GM19468 (cell line): ENCODE measurements around the gene LYVE1.
"Not testable (repeated sequence)": the region's sequence is repeated elsewhere in the genome, so short reads cannot be mapped to it uniquely, and the experiment has no call there.

ENCODE experiments used
- ATAC-seq: cut with Tn5 transposase; IDR thresholded peaks from one replicate; pipeline ENCODE4 v1.9.1; 2021; ENCODE audit warnings: mild to moderate bottlenecking, moderate library complexity, moderate number of reproducible peaks; ENCODE audit not compliant: unreplicated experiment; ENCODE audit errors: extremely low read depth

Gene LYVE1

DNA sequence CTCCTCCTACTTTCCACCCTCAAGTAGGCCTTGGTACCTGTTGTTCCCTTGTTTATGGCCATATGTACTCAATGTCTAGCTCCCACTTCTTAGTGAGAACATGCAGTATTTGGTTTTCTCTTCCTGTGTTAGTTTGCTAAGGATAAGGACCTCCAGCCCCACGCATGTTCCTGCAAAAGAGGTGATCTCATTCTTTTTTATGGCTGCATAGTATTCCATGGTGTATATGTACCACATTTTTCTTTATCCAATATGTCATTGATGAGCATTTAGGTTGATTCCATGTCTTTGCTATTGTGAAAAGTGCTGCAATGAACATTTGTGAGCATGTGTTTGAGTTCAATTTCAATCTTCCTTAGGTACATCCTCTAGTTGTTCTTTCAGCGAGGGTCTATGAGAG is 27.4 kb upstream of the LYVE1 start:
- not testable (repeated sequence) for ATAC-seq

DNA sequence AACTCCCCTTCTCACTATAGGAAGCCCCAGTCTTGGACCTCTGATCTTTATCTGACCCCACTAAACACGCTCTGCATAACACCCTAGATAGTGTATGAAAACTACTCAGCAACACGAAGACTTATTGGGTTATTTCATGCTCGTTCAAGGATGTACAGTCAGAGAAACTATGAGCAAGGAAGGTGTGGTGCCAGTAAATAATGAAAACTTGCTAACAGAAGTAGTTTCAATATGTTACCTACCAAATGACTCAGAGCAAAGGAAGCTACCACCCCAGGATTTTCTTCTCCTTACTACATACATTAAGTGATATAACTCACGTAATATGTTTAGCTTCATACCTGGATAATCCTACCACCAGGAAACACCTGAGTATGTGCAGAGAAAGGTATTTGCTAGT is 25.9 kb upstream of the LYVE1 start:
- no peak for ATAC-seq

DNA sequence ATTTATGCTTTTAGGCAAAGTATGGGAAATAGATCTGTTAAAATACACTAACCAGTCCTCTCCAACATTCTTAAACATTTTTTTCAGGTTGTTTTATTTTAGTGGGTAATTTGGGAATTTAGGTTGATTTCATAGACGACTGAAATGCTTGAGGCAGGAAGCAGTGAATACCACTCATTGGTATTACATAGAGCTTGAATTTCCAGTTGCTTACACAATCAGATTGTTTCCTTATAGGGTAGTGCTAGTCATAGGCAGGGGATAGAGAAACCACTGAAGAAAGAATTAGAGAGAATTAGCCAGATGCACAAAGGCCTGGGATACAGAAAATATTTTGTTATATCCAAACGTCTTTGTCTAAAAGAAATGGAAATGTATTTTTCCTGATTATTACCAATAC is 23.9 kb upstream of the LYVE1 start:
- no peak for ATAC-seq

DNA sequence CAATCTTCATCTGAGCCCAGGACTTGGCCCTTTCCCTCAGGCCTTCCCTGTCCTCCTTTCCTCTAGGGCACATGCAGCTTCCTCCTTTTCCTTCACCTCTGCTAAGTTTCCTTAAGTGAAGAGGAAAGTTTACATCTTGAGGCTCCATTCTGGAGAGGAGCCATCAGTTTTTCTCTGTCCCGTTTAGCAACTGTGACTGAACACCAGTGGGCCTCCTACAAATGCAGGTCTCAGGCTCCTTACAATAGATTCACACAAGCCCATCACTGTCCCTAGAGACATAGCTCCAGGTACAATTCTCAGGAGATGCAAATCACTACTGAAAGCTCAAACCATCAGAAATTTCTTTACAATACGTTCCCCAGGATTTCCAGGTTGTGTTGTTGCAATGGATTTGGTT is 23.3 kb upstream of the LYVE1 start:
- no peak for ATAC-seq

DNA sequence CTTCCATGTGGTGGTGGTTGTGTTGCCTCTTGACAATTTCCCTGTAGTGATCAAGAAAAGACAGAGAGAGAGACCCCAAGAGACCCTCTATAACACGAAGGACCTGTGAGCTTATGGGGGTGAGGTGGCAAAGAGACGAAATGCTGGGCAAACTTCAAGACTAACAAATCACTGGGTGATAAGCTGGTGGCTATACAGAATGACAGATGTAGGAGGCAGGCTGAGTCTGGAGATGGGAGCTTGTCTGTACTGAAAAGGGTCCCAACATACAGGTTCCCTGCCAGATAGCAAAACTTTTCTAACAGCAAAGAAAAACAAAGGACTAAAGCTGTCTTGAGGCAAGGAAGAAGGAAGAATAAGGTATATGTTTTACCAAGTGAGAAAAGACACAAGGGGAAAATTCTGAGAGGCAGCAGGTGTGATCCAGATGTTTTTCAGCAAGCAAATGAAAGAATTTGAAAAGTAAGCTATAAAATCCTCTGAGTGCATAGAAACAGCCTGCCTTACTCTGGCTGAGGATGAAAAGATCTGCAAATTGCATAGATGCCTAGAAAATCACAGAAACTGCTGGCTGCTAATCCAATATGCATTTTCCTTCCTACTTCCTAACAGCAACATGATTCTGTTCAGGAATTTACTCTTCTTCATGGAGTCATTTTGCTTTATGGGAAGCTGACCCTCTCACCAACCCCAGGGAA is 21.9 kb upstream of the LYVE1 start:
- ATAC-seq = no peak

DNA sequence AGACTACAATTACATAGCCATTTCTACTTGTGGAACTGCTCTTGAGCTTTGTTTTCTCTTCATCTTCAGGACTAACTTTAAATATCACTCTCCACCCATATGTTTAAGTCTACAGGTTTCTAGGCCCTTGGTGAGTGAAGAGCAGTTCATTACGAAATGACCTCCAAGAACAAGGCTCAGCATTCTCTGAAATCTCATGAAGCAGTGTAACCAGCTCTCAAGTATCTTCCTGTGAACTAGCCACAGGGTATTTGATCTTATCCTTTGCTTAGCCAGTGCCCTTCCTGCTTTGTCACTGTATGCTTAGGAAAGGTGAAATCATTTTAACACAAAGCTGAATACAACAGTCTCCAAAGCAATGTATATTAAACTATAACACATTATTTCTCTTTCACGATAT is 20.4 kb upstream of the LYVE1 start:
- ATAC-seq = no peak

DNA sequence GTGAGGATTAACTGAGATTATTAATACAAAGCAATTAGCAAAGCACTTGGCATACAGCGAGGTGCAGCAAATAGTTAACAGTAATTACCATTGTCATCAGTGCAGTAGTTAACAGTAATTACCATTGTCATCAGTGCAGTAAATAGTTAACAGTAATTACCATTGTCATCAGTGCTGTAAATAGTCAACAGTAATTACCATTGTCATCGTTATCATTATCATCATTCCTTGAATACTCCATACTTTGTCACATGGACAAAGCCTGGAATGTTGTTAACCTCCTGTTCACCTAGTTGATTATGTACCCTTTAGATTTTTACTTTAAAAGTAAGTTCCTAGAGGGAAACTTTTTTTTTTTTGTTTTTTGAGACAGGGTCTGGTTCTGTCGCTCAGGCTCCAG is 19.5 kb upstream of the LYVE1 start:
- no peak for ATAC-seq

DNA sequence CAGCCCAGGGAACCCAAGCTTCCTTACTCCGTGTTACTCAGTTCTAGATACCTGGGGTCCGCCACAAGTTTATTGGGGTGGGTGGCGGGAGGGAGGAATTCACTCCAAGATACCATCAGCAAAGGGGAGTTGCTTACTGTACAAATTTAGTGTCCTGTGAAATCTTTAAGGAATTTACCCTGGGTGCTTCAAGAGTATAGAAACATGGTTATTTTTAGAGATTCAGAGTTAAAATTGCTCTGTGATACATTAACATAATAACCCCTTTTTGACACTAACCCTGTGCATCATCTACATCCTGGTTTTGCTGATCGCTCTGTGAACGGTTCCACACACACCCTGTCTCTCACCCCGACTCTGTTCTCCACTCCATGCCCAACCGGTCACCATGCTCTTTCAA is 18.9 kb upstream of the LYVE1 start:
- ATAC-seq = no peak

DNA sequence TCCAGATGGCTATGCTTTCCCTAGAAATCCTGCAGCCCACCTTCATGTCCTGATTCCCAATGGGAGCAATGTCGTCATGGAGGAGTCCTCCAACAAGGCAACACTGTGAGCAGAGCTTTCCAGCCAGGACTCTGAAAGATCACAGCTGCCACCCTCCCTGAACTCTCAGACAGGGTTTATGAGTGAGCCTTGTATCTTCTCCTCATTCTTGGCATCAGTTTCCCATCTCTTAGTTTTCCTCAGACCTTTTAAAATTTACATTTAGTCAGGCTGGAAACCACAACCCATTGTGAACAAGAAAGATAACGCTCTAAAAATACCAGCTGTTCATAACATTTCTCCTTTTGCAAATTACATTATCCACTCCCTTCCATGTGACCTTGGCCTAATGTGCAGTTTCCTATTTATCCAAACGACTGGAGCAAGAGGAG is 15.6 kb upstream of the LYVE1 start:
- no peak for ATAC-seq

DNA sequence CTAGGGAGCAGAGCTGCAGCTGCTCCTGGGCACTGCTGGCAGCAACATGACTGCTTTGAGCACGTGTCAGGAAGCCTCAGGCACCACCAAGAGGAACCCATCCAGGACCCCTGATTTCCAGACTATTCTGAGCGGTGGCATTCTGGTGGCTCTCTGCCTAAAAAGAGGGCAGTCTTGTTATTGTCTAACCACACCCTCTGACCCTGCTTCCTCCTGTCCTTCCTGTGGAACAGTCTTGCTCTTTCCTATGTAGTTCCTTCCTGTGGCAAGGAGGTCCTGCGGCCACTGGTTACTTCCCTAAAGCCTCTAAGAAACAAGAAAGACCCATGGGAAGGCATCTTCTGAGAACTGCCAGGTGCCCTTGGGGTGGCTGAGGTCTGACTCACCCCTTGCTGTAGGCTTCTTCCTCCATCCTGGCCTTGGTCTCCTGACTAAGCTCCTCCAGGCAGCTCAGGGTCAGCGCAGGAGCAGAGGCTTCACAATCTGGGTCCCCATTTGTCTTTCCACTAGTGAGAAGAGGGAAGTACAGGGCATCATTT is 13.1 kb upstream of the LYVE1 start:
- no peak for ATAC-seq

DNA sequence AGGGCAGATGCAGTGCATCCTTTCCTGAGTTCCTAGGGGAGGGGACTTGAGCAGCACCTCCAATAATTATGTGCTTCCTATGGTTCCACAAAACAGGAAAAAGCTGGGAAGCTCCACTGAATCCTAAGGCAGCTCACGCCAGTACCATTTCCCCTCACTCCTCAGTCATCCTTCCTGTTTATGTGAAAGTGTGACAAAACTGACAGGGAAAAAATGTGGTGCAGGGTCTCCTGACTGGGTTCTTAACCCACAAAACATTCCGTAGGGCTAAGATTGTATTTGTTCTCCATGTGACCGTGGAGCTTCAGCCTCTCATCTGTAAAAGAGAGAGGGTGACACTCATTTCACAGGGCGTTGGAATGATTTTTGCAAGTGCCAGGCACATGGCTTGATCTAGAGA is 12.2 kb upstream of the LYVE1 start:
- ATAC-seq = no peak

DNA sequence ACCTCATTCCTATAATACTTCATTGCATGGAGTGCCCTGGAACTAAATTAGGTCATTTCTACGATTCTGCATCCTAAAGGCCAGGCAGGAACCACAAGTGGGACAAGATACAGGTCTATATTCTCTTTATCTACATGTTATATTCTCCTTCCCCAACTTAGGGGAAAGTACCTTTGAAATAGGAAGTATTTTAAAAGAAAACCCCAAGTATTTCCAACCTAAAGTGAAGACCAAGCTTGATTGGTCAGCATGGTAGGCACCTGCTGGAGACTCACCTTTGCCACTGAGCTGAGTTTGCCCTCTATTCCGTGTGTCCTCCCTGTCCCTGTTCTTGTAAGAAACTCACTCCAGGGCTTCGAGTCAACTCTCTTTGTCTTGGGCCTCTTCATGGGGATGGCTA is 11.2 kb upstream of the LYVE1 start:
- ATAC-seq = no peak

DNA sequence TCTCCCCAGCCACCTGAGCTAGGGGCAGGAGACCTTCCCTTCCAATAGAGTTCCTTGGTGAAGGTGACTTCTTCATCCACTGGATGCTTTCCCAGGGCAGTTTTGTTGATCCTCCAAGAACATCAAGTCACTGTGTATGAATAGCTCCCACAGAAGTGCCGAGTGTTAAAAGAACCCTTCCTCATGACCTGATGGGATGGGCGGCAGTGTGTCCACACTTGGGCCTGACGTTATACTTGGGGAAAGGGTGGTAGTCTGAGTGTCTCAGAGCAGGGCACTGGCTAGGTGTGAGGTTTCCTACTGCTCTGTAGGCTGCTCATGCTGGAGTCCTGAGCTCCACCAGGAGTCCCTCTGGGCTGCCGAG is 7.6 kb upstream of the LYVE1 start:
- no peak for ATAC-seq

DNA sequence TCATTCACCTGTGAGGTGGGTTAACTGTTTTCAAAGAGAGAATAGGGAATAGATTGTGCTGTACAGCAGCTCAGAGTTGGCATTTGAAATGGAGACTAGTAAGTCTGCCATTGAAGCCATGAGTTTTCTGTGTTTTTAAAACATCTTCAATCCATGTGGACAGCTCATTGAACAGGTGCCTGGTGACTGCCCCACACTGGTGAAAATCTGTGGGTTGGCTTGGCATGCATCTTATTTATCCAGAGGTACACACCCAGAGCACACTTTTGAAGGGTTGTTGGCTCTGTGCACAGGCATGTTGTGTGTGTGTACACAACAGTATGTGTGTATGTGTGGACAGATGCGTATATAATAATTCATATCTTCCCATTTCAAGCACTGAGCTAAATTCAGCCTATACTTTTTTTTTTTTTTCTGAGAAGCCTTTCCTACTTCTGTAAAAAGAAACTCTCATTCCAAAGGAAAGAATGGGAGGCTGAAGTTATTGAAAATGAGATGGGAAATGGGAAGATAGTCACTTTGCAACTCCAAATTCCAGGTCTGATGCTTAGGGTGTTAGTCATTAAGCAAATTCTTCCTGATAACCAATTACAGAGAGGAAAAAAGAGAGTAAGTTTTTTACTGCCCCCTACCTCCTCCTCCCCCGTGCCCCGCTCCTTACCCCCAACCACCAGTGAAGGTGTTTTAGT is 7.0 kb upstream of the LYVE1 start:
- no peak for ATAC-seq

DNA sequence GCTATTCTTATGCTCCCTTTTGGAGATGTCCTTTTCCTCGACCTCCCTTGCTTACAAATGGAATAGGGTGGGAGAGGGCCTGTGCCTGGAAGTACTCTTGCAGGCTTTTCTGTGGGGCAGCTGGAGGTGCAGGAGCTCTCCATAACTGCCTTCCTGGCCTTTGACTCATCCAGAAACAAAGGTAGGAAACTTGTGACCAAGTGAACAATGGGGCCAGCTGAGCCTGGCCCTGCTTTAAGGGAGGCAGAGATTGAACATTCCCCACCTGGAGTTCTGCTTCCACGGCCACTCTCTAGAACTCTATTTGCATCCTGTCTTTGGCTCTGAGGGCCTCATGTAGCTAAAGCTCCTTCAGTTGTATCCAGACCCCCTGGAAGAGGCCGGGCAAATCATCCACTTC is 5.1 kb upstream of the LYVE1 start:
- ATAC-seq = no peak

DNA sequence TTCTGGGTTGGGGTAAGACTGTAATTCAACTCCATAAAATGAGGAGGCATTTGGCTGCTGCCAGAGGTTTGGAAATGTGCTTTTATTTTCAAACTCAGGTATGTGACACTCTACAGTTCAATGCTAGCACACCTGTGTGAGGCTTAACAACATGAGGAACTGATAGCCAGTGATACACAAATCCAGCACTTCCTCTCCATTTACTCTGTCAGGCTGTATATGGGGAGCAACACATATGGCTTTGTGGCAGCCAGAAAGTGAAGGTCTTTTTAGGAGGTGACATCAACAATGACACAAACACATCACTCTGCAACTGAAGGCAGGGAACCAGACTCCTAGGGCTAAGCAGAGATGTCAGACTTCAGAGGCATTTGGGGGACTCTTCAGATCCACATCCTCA is 4.6 kb upstream of the LYVE1 start:
- no peak for ATAC-seq

DNA sequence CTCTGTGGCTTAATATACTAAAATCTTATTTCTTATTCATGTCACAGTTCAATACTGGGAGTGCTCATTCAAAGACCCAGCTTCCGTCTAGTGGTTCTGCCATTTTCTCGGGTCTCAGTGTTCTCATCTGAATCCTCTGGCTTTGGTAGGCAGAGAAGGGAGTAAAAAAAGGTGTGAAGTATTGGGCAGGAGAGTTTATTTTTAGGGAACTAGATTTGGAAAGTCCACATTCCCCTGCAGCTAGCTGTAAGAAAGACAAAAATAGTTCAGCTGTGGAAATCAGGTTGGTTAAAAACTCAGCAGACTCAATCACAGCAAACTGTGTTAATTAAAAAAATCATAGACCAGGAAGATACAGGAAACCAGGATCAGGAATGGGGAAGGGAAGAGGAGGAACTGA is 4.1 kb upstream of the LYVE1 start:
- no peak for ATAC-seq

DNA sequence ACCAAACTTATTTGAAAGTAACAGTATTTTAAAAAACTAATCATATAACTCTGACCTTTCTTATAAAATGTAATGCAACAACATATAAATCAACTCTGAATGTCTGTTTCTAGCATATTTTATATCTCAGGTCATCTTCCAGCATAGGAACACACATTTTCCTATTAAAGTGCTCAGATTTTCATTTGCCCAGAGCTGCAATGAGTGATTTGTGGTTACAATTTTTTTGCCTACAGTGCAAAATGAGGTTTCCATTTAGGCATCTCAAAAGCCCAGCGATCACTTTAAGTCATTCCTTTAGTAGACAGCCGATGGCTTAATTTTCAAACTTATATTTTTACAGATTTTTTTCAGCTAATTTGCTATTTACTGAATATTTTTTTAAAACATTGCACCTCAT is 1.0 kb downstream of the LYVE1 start:
- ATAC-seq = no peak

DNA sequence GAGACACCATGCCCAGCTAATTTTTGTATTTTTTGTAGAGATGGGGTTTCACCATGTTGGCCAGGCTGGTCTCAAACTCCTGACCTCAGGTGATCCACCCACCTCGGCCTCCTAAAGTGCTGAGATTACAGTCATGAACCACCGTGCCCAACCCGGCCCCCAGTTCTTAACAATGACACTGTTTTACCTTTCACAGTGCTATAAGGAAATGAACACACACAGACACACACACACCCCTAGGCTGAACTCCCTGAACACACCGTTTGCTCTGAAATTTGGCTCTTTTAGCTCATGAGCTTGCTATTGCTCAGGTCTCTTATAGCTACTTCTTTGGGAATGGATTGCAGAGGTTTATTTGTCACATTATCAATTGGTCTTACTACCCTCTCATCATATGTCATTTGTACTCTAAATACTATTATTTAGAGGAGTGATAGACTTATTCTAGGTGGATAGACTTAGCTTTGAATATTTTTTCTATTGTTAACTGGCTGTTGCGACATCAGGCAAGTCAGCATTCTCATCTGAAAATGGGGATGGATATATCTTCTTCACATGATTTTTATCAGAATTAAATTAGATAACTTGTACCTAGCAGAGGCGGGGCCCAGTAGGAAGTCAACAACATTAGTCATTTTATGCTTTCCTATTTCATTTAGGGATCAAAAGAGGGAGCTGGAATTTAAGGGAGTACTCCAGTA is 2.1 kb downstream of the LYVE1 start:
- no peak for ATAC-seq

DNA sequence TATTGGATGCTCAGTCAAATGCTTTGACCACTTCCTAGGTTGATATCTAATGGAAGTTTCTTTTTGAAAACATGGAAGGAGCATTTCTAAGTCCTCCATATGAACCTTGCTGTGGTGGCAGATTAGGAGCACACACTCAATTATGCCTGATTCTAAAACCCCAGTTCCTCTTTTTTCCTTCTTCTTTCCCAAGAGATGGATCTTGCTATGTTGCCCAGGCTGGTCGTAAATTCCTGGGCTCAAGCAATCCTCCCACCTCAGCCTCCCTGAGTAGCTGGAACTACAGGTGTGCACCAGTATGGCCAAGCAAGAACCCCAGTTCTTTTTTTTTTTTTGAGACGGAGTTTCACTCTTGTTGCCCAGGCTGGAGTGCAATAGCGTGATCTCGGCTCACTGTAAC is 3.0 kb downstream of the LYVE1 start:
- ATAC-seq = no peak

DNA sequence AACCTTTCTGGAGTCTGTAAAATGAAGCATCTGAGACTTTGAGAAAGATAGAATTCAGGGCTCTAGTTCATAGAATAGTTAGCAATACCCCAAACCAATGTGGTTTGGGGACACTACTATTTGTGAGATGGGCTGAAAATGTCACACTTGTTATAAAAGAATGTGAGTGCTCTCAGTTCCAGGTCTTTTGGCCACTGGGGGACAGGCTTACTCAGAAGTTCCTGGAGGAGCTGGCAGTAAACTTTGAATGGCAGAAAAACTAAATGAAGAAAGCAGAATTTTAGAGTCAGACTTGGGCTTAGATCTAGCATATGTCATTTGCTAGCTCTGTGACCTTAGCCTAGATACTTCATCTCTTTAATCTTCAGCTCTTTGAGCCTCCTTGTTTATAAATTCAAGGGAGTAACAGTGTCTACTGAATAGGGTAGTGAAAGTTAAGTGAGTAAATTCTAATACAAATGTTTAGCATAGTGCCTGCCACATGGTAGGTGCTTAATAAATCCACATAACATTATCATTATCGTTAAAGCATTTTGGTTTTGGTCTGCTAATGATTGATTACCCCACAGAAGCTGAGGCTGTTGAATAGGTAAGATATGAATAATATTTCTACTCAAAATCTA is 3.7 kb downstream of the LYVE1 start:
- ATAC-seq = no peak
